KMS-11 (cell line): ENCODE results near the gene ELP6.

Source experiments
- H2AFZ ChIP-seq: fragments of 200-600 bp; sonication (generic); 2 replicates; pipeline ENCODE4 v1.6.1; 2016; ENCODE audit warnings: antibody characterized with exemption, mixed run types, low read depth
- H3K27ac ChIP-seq: fragments of 200-600 bp; sonication (generic); 2 replicates; pipeline ENCODE4 v1.6.1; 2016; ENCODE audit warnings: mild to moderate bottlenecking, mixed run types
- H3K27me3 ChIP-seq: fragments of 200-600 bp; sonication (generic); 2 replicates; pipeline ENCODE4 v1.6.1; 2017; ENCODE audit warnings: mild to moderate bottlenecking, low read depth, mixed run types, moderate library complexity; ENCODE audit not compliant: insufficient read depth
- H3K36me3 ChIP-seq: fragments of 200-600 bp; sonication (generic); 2 replicates; pipeline ENCODE4 v1.6.1; 2017; ENCODE audit warnings: mild to moderate bottlenecking, mixed run types; ENCODE audit not compliant: insufficient read depth
- H3K4me1 ChIP-seq: fragments of 200-600 bp; sonication (generic); 2 replicates; pipeline ENCODE4 v1.6.1; 2016; ENCODE audit warnings: mild to moderate bottlenecking, low read depth, mixed run types; ENCODE audit not compliant: poor library complexity, severe bottlenecking
- H3K4me2 ChIP-seq: fragments of 200-600 bp; sonication (generic); 2 replicates; pipeline ENCODE4 v1.7.0; 2016; ENCODE audit warnings: mild to moderate bottlenecking, mixed run types
- H3K4me3 ChIP-seq: fragments of 200-600 bp; sonication (generic); IDR thresholded peaks from 2 replicates; pipeline ENCODE4 v1.6.1; 2017; ENCODE audit warnings: low read depth, low read length, mixed read lengths; ENCODE audit not compliant: insufficient read depth
- H3K79me2 ChIP-seq: fragments of 200-600 bp; sonication (generic); 2 replicates; pipeline ENCODE4 v1.6.1; 2016; ENCODE audit warnings: low read depth, mixed run types; ENCODE audit not compliant: insufficient read depth
- H3K9ac ChIP-seq: fragments of 200-600 bp; sonication (generic); 2 replicates; pipeline ENCODE4 v1.6.1; 2016; ENCODE audit warnings: mild to moderate bottlenecking, mixed run types
- H4K20me1 ChIP-seq: fragments of 200-600 bp; sonication (generic); 2 replicates; pipeline ENCODE4 v1.6.1; 2016; ENCODE audit warnings: mild to moderate bottlenecking, mixed run types; ENCODE audit not compliant: insufficient read depth
- TF ChIP-seq, protein P1 (sequence below): fragments of 200-600 bp; sonication (generic); conservative IDR thresholded peaks from 2 replicates; pipeline ENCODE4 v1.6.1; 2017; ENCODE audit warnings: low read depth, mild to moderate bottlenecking, antibody characterized with exemption, low read length, moderate library complexity, mixed read lengths

The ELP6 gene

DNA sequence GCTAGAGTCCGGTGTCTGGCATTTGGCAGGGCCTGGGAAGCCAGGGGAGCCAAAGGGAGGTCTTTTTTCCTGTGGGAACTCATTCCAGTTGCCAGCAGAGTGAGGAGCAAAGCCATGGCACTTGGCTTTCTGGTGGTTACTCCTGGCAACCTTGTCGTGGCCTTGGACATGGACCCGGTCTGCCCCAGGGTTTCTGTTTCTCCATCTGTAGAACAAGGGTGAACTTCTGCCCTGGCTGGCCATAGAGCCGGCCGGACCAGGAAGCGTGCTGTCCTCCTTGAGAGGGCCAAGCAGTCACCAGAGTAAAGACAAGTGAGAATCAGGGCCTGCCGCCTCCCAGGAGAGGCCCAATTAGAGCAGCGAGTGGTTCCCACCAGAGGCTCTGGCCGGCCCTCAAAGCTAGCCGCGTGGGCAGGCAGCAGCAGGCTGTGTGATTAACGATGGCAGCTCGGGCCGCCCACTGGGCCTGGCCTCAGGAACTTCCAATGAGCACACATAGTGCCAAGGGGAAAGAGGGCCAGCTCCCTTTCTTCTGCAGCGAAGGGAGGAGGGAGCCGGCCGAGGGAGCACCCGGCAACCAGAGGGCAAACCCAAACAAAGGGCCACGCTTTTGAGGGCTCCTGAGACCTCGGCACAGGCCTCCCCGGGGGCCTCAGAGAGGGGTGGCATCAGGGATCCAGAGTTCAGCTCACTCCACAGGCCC is 29.1 kb upstream of the ELP6 start:
- no peak overlapping the region for H2AFZ ChIP-seq

GRCh38 chr3:47541583-47542108 is 28.1 kb upstream of the ELP6 start:
- Histone ChIP-seq H3K36me3 (no peaks in the 10 kb centered on the region), H3K9ac (no peak overlapping the region), H3K27me3 (no peaks in the 10 kb centered on the region), H4K20me1 (no peaks in the 10 kb centered on the region), H3K4me1 (no peaks in the 10 kb centered on the region), H2AFZ (no peak overlapping the region), H3K79me2 (no peaks in the 10 kb centered on the region), H3K4me2 (no peak overlapping the region), H3K4me3 (no peak overlapping the region), H3K27ac (no peak overlapping the region)
- TF ChIP-seq, protein P1, sequence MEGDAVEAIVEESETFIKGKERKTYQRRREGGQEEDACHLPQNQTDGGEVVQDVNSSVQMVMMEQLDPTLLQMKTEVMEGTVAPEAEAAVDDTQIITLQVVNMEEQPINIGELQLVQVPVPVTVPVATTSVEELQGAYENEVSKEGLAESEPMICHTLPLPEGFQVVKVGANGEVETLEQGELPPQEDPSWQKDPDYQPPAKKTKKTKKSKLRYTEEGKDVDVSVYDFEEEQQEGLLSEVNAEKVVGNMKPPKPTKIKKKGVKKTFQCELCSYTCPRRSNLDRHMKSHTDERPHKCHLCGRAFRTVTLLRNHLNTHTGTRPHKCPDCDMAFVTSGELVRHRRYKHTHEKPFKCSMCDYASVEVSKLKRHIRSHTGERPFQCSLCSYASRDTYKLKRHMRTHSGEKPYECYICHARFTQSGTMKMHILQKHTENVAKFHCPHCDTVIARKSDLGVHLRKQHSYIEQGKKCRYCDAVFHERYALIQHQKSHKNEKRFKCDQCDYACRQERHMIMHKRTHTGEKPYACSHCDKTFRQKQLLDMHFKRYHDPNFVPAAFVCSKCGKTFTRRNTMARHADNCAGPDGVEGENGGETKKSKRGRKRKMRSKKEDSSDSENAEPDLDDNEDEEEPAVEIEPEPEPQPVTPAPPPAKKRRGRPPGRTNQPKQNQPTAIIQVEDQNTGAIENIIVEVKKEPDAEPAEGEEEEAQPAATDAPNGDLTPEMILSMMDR, result no peak

More for the DNA sequence above, 29.1 kb upstream of the ELP6 start:
- no peaks in the 10 kb centered on the region for H3K79me2 ChIP-seq
- no peak overlapping the region for H3K4me3 ChIP-seq
- no peak overlapping the region for H3K4me2 ChIP-seq
- no peaks in the 10 kb centered on the region for H4K20me1 ChIP-seq
- H3K27ac ChIP-seq, result no peak overlapping the region
- no peaks in the 10 kb centered on the region for H3K36me3 ChIP-seq
- no peaks in the 10 kb centered on the region for H3K4me1 ChIP-seq
- TF ChIP-seq, protein P1, result no peak
- H3K9ac ChIP-seq, result no peak overlapping the region
- no peaks in the 10 kb centered on the region for H3K27me3 ChIP-seq

DNA sequence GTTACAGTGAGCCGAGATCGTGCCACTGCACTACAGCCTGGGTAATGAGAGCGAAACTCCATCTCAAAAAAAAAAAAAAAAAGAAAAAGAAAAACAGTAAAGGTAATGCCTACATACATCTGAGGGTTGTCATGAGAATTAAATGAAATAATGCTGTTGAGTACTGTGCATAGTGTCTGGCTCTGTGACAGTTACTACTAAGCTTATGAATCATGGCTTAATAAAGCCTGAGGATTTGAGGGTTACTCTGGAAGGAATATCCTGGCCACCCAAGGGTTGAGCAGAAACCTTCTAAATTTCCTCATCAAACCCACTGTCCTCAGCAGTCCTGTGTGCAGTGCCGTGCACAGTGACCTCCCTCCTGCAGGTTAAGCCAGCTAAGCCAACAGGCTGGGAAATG is 26.8 kb upstream of the ELP6 start:
- Histone ChIP-seq H3K4me1 (no peaks in the 10 kb centered on the region), H3K27ac (no peak overlapping the region), H3K36me3 (no peaks in the 10 kb centered on the region), H3K4me3 (no peak overlapping the region), H3K4me2 (no peak overlapping the region), H3K9ac (no peak overlapping the region), H3K27me3 (no peaks in the 10 kb centered on the region), H2AFZ (no peak overlapping the region), H3K79me2 (no peaks in the 10 kb centered on the region), H4K20me1 (no peaks in the 10 kb centered on the region)
- TF ChIP-seq, protein P1, result no peak

- TF ChIP-seq, protein P1, result no peak
- Histone ChIP-seq H4K20me1 (no peaks in the 10 kb centered on the region), H2AFZ (no peak overlapping the region), H3K9ac (no peak overlapping the region), H3K27me3 (no peaks in the 10 kb centered on the region), H3K4me2 (no peak overlapping the region), H3K4me3 (no peak overlapping the region), H3K4me1 (no peaks in the 10 kb centered on the region), H3K36me3 (no peaks in the 10 kb centered on the region), H3K79me2 (no peaks in the 10 kb centered on the region), H3K27ac (no peak overlapping the region)
Measured at GRCh38 chr3:47536967-47537366, 23.5 kb upstream of the ELP6 start.
